Parathyroid adenoma (tissue), 2 donors: ENCODE results near the gene THRA.
A peak's percentile ranks its signal among the peaks of the same experiment; 100 is the strongest.

ENCODE experiments used
- H2AFZ ChIP-seq: fragments of 300-600 bp; sonication (generic); one replicate; pipeline ENCODE4 v1.7.0; 2017; ENCODE audit warnings: antibody characterized with exemption, mild to moderate bottlenecking
- H3K27ac ChIP-seq: fragments of 300-600 bp; sonication (generic); one replicate; pipeline ENCODE4 v1.7.0; 2017
- H3K27me3 ChIP-seq: fragments of 300-600 bp; sonication (generic); one replicate; pipeline ENCODE4 v1.7.0; 2017; ENCODE audit warnings: low read length; ENCODE audit not compliant: control insufficient read depth, insufficient read depth
- H3K36me3 ChIP-seq: fragments of 300-600 bp; sonication (generic); one replicate; pipeline ENCODE4 v1.7.0; 2017; ENCODE audit warnings: low read length; ENCODE audit not compliant: control insufficient read depth, insufficient read depth
- H3K4me1 ChIP-seq: fragments of 300-600 bp; sonication (generic); one replicate; pipeline ENCODE4 v1.7.0; 2017; ENCODE audit warnings: control low read depth
- H3K4me2 ChIP-seq: fragments of 300-600 bp; sonication (generic); one replicate; pipeline ENCODE4 v1.7.0; 2017; ENCODE audit warnings: low read length
- H3K4me3 ChIP-seq: fragments of 300-600 bp; sonication (generic); one replicate; pipeline ENCODE4 v1.7.0; 2017; ENCODE audit warnings: low read depth, low read length
- H3K79me2 ChIP-seq: fragments of 300-600 bp; sonication (generic); one replicate; pipeline ENCODE4 v1.7.0; 2017; ENCODE audit warnings: control low read depth
- H3K9ac ChIP-seq: fragments of 300-600 bp; sonication (generic); one replicate; pipeline ENCODE4 v1.7.0; 2017; ENCODE audit warnings: mild to moderate bottlenecking
- H3K9me3 ChIP-seq: fragments of 300-600 bp; sonication (generic); one replicate; pipeline ENCODE4 v1.7.0; 2017; ENCODE audit warnings: low read length; ENCODE audit not compliant: control insufficient read depth
- CTCF ChIP-seq: fragments of 300-600 bp; sonication (generic); IDR thresholded peaks from one replicate; pipeline ENCODE4 v1.7.0; 2017; ENCODE audit warnings: antibody characterized with exemption, mild to moderate bottlenecking
- donor health status: primary hyperparathyroidism.

Gene THRA

GRCh38 chr17:40095944-40096791 lies 33.4 kb downstream of the THRA start:
- peak overlapping the region; percentile 24 for H3K27ac ChIP-seq
- no peak overlapping the region for H3K9ac ChIP-seq
- H3K4me1 ChIP-seq = peaks cover 14% of the 10 kb centered on the region
- no peaks in the 10 kb centered on the region for H3K79me2 ChIP-seq
- no peaks in the 10 kb centered on the region for H3K9me3 ChIP-seq
- TF ChIP-seq CTCF = no peak
- no peak overlapping the region for H2AFZ ChIP-seq
- H3K4me2 ChIP-seq = no peak overlapping the region
- H3K4me3 ChIP-seq = no peak overlapping the region
- no peaks in the 10 kb centered on the region for H3K36me3 ChIP-seq
- H3K27me3 ChIP-seq = no peaks in the 10 kb centered on the region

GRCh38 chr17:40097087-40097486 lies 34.3 kb downstream of the THRA start:
- peak overlapping the region; percentile 91 for H3K27ac ChIP-seq
- peaks cover 18% of the 10 kb centered on the region for H3K4me1 ChIP-seq
- H3K27me3 ChIP-seq = no peaks in the 10 kb centered on the region
- H3K79me2 ChIP-seq = no peaks in the 10 kb centered on the region
- H3K36me3 ChIP-seq = no peaks in the 10 kb centered on the region
- H3K4me2 ChIP-seq = no peak overlapping the region
- H3K9ac ChIP-seq = no peak overlapping the region
- H3K9me3 ChIP-seq = no peaks in the 10 kb centered on the region
- H3K4me3 ChIP-seq = no peak overlapping the region
- no peak for TF ChIP-seq CTCF
- H2AFZ ChIP-seq = no peak overlapping the region

- H2AFZ ChIP-seq = peak overlapping the region; percentile 63
- peaks cover 22% of the 10 kb centered on the region for H3K4me1 ChIP-seq
- H3K9me3 ChIP-seq = no peaks in the 10 kb centered on the region
- no peaks in the 10 kb centered on the region for H3K79me2 ChIP-seq
- peak overlapping the region; percentile 91 for H3K27ac ChIP-seq
- no peaks in the 10 kb centered on the region for H3K36me3 ChIP-seq
- H3K4me3 ChIP-seq = peak overlapping the region; percentile 75
- TF ChIP-seq CTCF = no peak
- H3K27me3 ChIP-seq = no peaks in the 10 kb centered on the region
- no peak overlapping the region for H3K9ac ChIP-seq
- peak overlapping the region; percentile 85 for H3K4me2 ChIP-seq
Measured at GRCh38 chr17:40097931-40098845, 35.4 kb downstream of the THRA start.

GRCh38 chr17:40098846-40099618 lies 36.3 kb downstream of the THRA start:
- Histone ChIP-seq H3K4me1 (peaks cover 29% of the 10 kb centered on the region), H3K36me3 (no peaks in the 10 kb centered on the region), H3K79me2 (no peaks in the 10 kb centered on the region), H3K4me3 (peak overlapping the region; percentile 75), H3K9ac (peak overlapping the region; percentile 63), H3K27ac (peak overlapping the region; percentile 91), H3K27me3 (no peaks in the 10 kb centered on the region), H2AFZ (peak overlapping the region; percentile 93), H3K9me3 (no peaks in the 10 kb centered on the region), H3K4me2 (peak overlapping the region; percentile 85)
- TF ChIP-seq CTCF = no peak
